ENCODE results near the gene GAREM2. TPM values are rescaled to one million over a fixed set of nuclear protein-coding genes. Genes with fewer than 3 reads are reported as not detected.

GAREM2 gene
- total and polyA plus RNA-seq, 9 of the 15 experiments (the other 6 are each of a cell fraction or from before 2014, with no cell fraction given): 1.7 to 12.4 (median 2.5) TPM

- TF ChIP-seq ZNF398 (CRISPR knock-in tag; IDR thresholded peaks at IDR 0.05): no peak
- peak; percentile 76; the same call in 1 of the 2 replicates for TF ChIP-seq KAT7 (CRISPR knock-in tag; IDR thresholded peaks at IDR 0.05; ENCODE audit: borderline replicate concordance)
- TF ChIP-seq GTF2B (IDR thresholded peaks at IDR 0.05; ENCODE audit: extremely low read depth, insufficient read length): no peak
- TF ChIP-seq MECOM (CRISPR knock-in tag; IDR thresholded peaks at IDR 0.05): no peak
- TF ChIP-seq CAMTA2 (CRISPR knock-in tag; conservative IDR thresholded peaks at IDR 0.05): no peak
- no peak for TF ChIP-seq TBL1XR1 (IDR thresholded peaks at IDR 0.05; ENCODE audit: low read length in 2 of 2)
- peak; percentile 82 for TF ChIP-seq ZNF431 (CRISPR knock-in tag; IDR thresholded peaks at IDR 0.05)
- no peak for TF ChIP-seq ZZZ3 (IDR thresholded peaks at IDR 0.05)
- TF ChIP-seq HNRNPL (IDR thresholded peaks at IDR 0.05; ENCODE audit: low read depth, low read length): peak; percentile 44; the same call in 1 of the 2 replicates
- no peak for TF ChIP-seq MCM3 (IDR thresholded peaks at IDR 0.05)
- TF ChIP-seq POLR2AphosphoS2 (IDR thresholded peaks at IDR 0.05; ENCODE audit: low read length): no peak
- TF ChIP-seq NFATC3 (IDR thresholded peaks at IDR 0.05): no peak
- no peak for TF ChIP-seq RCOR1 (IDR thresholded peaks at IDR 0.05; ENCODE audit: borderline replicate concordance in 1 of 2, low read depth in 2 of 2, low read length in 2 of 2)
- peak; percentile 83 for TF ChIP-seq NR2C2 (CRISPR knock-in tag; IDR thresholded peaks at IDR 0.05)
- TF ChIP-seq NR2C2 (tag; IDR thresholded peaks at IDR 0.05): peak; percentile 71
- peak; percentile 40; the same call in 1 of the 2 replicates for TF ChIP-seq ZNF12 (CRISPR knock-in tag; IDR thresholded peaks at IDR 0.05)
- TF ChIP-seq PHF8 (IDR thresholded peaks at IDR 0.05; ENCODE audit: borderline replicate concordance, low read length): peak; percentile 79; the same call in 1 of the 2 replicates
- TF ChIP-seq JUNB (CRISPR knock-in tag; conservative IDR thresholded peaks at IDR 0.05): no peak
- peak; percentile 70 for TF ChIP-seq GABPA (tag; conservative IDR thresholded peaks at IDR 0.05; ENCODE audit: low read depth)
- no peak for TF ChIP-seq ZBTB8A (IDR thresholded peaks at IDR 0.05; ENCODE audit: partially characterized antibody)
- TF ChIP-seq POU5F1 (IDR thresholded peaks at IDR 0.05; ENCODE audit: borderline replicate concordance, low read depth, low read length, partially characterized antibody): no peak
- no peak for TF ChIP-seq CEBPB (tag; IDR thresholded peaks at IDR 0.05)
- no peak for TF ChIP-seq SLC30A9 (CRISPR knock-in tag; IDR thresholded peaks at IDR 0.05)
- no peak for TF ChIP-seq TCFL5 (CRISPR knock-in tag; conservative IDR thresholded peaks at IDR 0.05)
- no peak for TF ChIP-seq ZNF79 (CRISPR knock-in tag; IDR thresholded peaks at IDR 0.05; ENCODE audit: low read depth)
- peak; percentile 91 for TF ChIP-seq MYC (IDR thresholded peaks at IDR 0.05; ENCODE audit: low read depth, low read length)
- no peak for TF ChIP-seq MYC (CRISPR knock-in tag; IDR thresholded peaks at IDR 0.05; ENCODE audit: borderline replicate concordance, low read depth)
- peak; percentile 77; the same call in 1 of the 2 replicates for TF ChIP-seq ZNF124 (CRISPR knock-in tag; IDR thresholded peaks at IDR 0.05)
- TF ChIP-seq KLF1 (tag; IDR thresholded peaks at IDR 0.05): 0 out of 2 replicates have a peak, but pooled peaks have one; percentile 20
These were observed 11.8 kb downstream of the GAREM2 start (continued) for GRCh38 chr2:26184555-26185303.
